ENCODE measurements around the gene IL19.

IL19 gene, protein sequence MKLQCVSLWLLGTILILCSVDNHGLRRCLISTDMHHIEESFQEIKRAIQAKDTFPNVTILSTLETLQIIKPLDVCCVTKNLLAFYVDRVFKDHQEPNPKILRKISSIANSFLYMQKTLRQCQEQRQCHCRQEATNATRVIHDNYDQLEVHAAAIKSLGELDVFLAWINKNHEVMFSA

GRCh38 chr1:206770531-206771337 lies at the start of gene IL19:
Gene IL19 (plus strand): TSS chr1:206770773. CDS start chr1:206836663, 65,890 bp downstream.
- Mint-ChIP-seq H3K4me3 (peak within 1 kb of the TSS; percentile 46), H3K36me3 (ENCODE audit: low read depth) (no peaks in the 10 kb centered on the region), H3K27me3 (peaks cover 20% of the 10 kb centered on the region), H3K9me3 (no peaks in the 10 kb centered on the region), H3K4me1 (ENCODE audit: low read depth) (peaks cover 86% of the 10 kb centered on the region), H3K27ac (peak within 1 kb of the TSS; percentile 73)
- DNase-seq, result no peak

DNA sequence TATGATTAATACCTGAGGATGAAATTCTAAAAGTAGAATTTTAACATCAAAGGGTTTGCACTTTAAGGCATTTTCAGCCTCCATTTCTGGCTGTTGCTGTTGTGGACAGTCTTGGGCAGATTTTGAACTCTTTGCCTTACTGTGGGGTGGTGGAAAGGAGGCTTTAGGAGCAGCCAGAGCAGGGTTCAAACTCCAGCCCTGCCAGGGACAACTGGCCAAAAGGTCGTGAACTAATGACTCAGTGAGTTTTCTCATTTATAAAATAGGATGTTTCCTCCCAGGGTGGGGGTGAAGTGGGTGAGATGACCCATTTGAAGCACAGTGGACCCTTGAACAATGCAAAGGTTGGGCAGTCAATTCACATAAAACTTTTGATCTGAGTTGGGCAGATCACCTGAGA lies 49.1 kb upstream of the IL19 start:
- Mint-ChIP-seq H3K27ac (no peak overlapping the region), H3K27me3 (no peaks in the 10 kb centered on the region), H3K9me3 (no peaks in the 10 kb centered on the region), H3K4me1 (ENCODE audit: low read depth) (peaks cover 83% of the 10 kb centered on the region), H3K36me3 (ENCODE audit: low read depth) (peaks cover 2% of the 10 kb centered on the region), H3K4me3 (no peak overlapping the region)
- DNase-seq, result no peak

DNA sequence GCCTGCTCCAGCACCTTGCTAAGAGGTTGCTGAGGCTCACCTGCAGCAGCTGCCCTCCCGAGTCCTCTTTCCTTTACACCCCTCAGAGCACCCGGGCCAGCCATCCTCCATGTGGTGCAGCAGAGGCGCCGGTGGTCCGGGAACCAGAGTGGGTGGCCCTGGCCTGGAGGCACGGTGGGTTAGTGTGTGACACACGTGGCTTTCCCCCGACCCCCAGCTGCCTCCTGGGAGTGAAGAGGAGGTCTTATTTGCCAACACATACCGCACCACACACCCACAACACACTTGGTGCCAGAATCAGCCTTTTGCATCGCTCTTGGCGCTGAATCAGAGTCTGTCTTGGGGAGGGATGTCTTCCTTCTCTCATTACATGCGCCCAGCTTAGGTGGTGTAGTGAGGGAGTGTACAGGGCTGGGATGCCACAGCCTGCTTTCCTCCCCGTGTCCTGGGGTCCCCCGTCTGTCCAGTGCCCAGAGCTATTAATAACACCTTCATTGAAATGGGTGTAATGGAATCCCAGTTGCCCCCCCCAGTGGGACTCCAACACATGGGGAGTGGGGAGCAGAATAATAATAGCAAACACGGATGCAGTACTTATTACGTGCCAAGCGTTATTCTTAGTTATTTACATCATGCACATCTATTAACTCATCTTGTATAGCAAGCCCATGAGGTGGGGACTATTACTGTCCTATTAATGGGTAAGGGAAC lies 47.7 kb upstream of the IL19 start:
- Mint-ChIP-seq H3K4me1 (ENCODE audit: low read depth) (peaks cover 77% of the 10 kb centered on the region), H3K4me3 (no peak overlapping the region), H3K9me3 (no peaks in the 10 kb centered on the region), H3K36me3 (ENCODE audit: low read depth) (peaks cover 2% of the 10 kb centered on the region), H3K27me3 (no peaks in the 10 kb centered on the region), H3K27ac (peak overlapping the region; percentile 47)
- DNase-seq, result no peak

DNA sequence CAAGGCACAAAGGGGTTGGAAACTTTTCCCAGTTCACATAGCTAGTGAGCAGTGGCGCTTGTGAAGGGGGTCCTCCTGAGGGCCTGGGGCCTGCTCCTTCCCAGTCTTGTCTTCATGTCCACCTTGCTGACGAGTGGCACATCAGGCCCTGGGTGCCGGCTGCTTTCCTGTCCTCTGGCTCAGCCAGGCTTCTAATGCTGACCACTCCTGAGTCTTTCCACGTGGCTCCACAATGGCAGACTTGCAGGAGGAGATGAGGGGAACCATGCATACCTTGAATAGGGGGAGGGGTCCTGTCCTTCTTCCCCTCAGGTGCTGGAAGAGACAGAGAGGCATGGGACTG lies 47.1 kb upstream of the IL19 start:
- Mint-ChIP-seq H3K4me3 (no peak overlapping the region), H3K27ac (no peak overlapping the region), H3K4me1 (ENCODE audit: low read depth) (peaks cover 79% of the 10 kb centered on the region), H3K9me3 (no peaks in the 10 kb centered on the region), H3K36me3 (ENCODE audit: low read depth) (peaks cover 5% of the 10 kb centered on the region), H3K27me3 (no peaks in the 10 kb centered on the region)
- no peak for DNase-seq

DNA sequence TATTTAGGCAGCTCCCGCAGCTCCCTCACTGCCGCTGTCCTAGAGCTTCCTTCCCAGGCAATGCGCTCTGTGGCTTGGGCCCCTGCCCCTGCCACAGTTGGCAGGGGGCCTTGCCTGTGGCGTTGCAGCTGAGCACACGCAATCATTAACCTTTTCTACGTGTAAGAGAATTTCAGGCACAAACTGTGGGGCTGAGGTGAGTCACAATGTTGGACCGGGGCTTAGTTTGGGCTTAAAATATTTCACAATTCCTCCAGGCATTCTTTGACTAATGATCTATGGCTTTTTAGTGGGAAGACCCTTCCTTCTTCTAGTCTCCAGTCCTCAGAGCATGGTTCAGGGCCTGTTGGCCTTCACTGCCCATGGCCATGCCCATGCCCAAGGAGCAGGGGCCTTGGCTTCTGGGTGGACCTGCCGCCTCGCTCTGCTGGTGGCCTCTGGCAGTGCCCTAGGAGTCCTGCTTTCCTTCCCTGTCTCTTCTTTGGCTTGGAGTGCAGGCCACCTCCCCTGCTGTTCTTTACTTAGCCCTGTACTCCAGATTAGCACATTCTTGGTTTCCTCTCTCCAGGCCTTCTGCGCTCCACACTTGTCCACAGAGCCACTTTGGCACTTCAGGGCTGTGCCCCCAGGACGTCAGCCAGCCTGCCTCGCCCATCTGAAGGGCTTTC lies 46.6 kb upstream of the IL19 start:
- Mint-ChIP-seq H3K9me3 (no peaks in the 10 kb centered on the region), H3K4me1 (ENCODE audit: low read depth) (peaks cover 74% of the 10 kb centered on the region), H3K4me3 (no peak overlapping the region), H3K27ac (peak overlapping the region; percentile 6), H3K27me3 (no peaks in the 10 kb centered on the region), H3K36me3 (ENCODE audit: low read depth) (peaks cover 10% of the 10 kb centered on the region)
- DNase-seq, result no peak

DNA sequence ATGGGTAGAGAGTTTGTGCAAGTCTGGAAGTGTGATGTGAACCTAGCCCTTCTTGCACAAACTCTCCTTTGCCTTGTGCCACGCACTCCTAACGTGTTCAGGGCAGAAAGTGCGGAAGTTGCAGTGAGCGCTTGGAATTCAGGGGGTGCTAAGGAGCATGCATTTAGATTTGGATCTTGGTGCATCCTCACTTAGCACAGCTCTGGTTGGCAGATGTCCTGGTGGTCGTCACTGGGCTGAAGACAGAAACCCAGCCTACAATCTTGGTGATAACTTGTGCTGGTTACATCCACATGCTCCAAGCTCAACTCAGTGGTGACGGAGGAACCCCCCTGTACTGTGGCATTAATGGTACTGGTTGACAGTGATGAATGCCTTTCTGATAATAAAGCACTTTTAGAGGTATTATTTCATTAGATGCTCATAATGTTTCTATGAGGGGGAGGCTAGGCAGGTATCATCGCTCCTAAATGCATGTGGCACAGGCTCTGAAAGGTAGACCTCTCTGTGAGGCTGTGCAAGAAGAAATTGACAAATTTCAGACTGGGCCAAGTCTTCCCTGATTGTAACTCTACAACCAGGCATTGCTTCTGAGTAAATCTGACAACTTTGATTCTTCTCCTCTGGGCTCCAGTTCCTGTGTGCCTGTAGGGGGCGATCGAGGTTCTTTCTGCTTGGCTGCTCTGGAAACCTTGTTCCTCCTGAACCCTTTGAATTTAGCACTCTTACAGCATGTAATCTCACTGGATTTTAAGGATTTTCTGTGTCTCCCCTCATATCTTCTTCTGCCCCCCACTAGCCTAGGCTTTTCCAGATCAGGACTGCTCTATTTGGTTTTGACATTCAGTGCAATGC lies 45.2 kb upstream of the IL19 start:
- H3K27ac Mint-ChIP-seq, result peak overlapping the region; percentile 61
- H3K4me3 Mint-ChIP-seq, result no peak overlapping the region
- H3K9me3 Mint-ChIP-seq, result no peaks in the 10 kb centered on the region
- peaks cover 72% of the 10 kb centered on the region for H3K4me1 Mint-ChIP-seq (ENCODE audit: low read depth)
- peak; percentile 65 for DNase-seq
- no peaks in the 10 kb centered on the region for H3K27me3 Mint-ChIP-seq
- peaks cover 24% of the 10 kb centered on the region for H3K36me3 Mint-ChIP-seq (ENCODE audit: low read depth)

GRCh38 chr1:206727981-206728696 lies 42.4 kb upstream of the IL19 start:
- Mint-ChIP-seq H3K27ac (peak overlapping the region; percentile 61), H3K27me3 (no peaks in the 10 kb centered on the region)

GRCh38 chr1:206728697-206728987 lies 41.9 kb upstream of the IL19 start:
- Mint-ChIP-seq H3K36me3 (ENCODE audit: low read depth) (peaks cover 52% of the 10 kb centered on the region), H3K27ac (peak overlapping the region; percentile 44), H3K27me3 (no peaks in the 10 kb centered on the region), H3K4me3 (no peak overlapping the region), H3K4me1 (ENCODE audit: low read depth) (peaks cover 55% of the 10 kb centered on the region), H3K9me3 (no peaks in the 10 kb centered on the region)
- DNase-seq, result no peak

More at GRCh38 chr1:206727981-206728696, 42.4 kb upstream of the IL19 start:
- Mint-ChIP-seq H3K9me3 (no peaks in the 10 kb centered on the region), H3K4me1 (ENCODE audit: low read depth) (peaks cover 57% of the 10 kb centered on the region), H3K36me3 (ENCODE audit: low read depth) (peaks cover 48% of the 10 kb centered on the region), H3K4me3 (no peak overlapping the region)
- DNase-seq, result no peak

DNA sequence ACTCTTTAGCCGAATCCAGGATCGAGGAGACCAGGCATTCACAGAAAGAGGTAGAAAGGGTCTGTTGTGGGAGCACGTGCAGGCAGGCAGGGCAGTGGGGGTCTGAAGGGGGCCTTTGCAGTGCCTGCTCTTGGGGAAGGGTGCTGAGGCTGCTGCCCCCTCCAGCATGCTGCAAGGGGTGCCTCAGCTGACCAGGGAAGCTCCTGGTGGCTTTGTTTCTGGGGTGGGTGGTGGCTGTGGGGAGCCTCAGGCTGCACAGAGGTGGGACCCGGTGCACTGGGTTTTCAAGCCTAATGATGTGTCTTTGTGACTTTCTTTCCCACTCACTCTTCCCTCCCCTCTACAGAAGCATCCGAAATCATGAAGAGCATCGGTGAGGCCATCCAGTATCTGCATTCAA lies 41.5 kb upstream of the IL19 start:
- Mint-ChIP-seq H3K9me3 (no peaks in the 10 kb centered on the region), H3K4me1 (ENCODE audit: low read depth) (peaks cover 53% of the 10 kb centered on the region), H3K27ac (peak overlapping the region; percentile 44), H3K27me3 (no peaks in the 10 kb centered on the region), H3K36me3 (ENCODE audit: low read depth) (peaks cover 56% of the 10 kb centered on the region), H3K4me3 (no peak overlapping the region)
- no peak for DNase-seq

GRCh38 chr1:206729507-206729906 lies 41.1 kb upstream of the IL19 start:
- H3K27ac Mint-ChIP-seq, result no peak overlapping the region
- H3K9me3 Mint-ChIP-seq, result no peaks in the 10 kb centered on the region
- no peak overlapping the region for H3K4me3 Mint-ChIP-seq
- H3K27me3 Mint-ChIP-seq, result no peaks in the 10 kb centered on the region
- peaks cover 53% of the 10 kb centered on the region for H3K4me1 Mint-ChIP-seq (ENCODE audit: low read depth)
- H3K36me3 Mint-ChIP-seq (ENCODE audit: low read depth), result peaks cover 60% of the 10 kb centered on the region
- DNase-seq, result no peak

GRCh38 chr1:206732508-206732907 lies 38.1 kb upstream of the IL19 start:
- Mint-ChIP-seq H3K27me3 (no peaks in the 10 kb centered on the region), H3K36me3 (ENCODE audit: low read depth) (peaks cover 85% of the 10 kb centered on the region), H3K9me3 (no peaks in the 10 kb centered on the region), H3K4me1 (ENCODE audit: low read depth) (peaks cover 55% of the 10 kb centered on the region), H3K4me3 (no peak overlapping the region), H3K27ac (peak overlapping the region; percentile 16)
- no peak for DNase-seq

DNA sequence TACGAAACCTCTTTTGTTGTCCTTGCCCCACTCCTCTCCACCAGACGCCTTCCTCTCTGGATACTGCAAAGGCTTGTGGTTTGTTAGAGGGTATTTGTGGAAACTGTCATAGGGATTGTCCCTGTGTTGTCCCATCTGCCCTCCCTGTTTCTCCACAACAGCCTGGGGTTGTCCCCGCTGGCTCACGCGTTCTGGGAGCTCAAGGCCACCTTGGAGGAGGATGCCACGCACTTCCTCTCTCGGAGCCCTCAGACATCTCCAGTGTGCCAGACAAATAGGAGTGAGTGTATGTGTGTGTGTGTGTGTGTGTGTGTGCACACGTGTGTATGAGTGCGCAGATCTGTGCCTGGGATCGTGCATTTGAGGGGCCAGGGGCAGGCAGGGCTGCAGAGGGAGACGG lies 37.6 kb upstream of the IL19 start:
- no peak for DNase-seq
- Mint-ChIP-seq H3K4me3 (no peak overlapping the region), H3K4me1 (ENCODE audit: low read depth) (peaks cover 60% of the 10 kb centered on the region), H3K36me3 (ENCODE audit: low read depth) (peaks cover 85% of the 10 kb centered on the region), H3K27ac (no peak overlapping the region), H3K9me3 (no peaks in the 10 kb centered on the region), H3K27me3 (no peaks in the 10 kb centered on the region)

DNA sequence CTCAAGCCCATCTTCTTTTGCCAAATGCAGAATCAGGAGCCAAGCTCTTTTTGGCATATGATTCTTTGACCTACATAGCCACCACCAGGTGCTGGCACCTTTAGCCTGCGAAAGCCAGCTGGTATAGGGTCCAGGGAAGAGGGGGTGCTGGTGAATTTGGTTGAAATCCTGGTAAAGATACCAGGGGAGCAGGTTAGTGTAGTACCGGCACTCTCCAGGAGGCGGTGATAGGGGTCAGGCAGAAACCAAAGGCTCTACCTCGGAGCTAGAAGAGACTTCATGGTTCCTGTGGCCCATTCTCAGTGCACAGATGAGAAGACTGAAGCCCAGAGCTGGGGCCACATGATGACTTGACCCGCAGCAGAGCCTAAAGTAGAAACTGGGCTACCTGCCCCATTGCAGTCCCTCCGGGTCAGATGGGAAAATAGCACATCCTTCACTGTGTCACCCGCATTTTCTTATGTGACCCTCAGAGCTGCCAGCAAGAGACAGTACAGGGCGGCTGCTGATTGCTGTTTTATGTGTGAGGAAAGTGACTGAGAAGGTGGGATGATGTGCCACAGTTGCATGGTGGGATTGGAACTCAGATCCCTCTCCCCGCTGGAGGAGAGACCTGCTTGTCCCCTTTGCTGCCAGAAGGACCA lies 36.0 kb upstream of the IL19 start:
- H3K4me1 Mint-ChIP-seq (ENCODE audit: low read depth), result peaks cover 68% of the 10 kb centered on the region
- H3K4me3 Mint-ChIP-seq, result no peak overlapping the region
- peak; percentile 87 for DNase-seq
- H3K9me3 Mint-ChIP-seq, result no peaks in the 10 kb centered on the region
- no peak overlapping the region for H3K27ac Mint-ChIP-seq
- H3K36me3 Mint-ChIP-seq (ENCODE audit: low read depth), result peaks cover 77% of the 10 kb centered on the region
- no peaks in the 10 kb centered on the region for H3K27me3 Mint-ChIP-seq
